GM18502 (cell line): ENCODE measurements around the gene SMIM15.

Experiments used
- ATAC-seq: cut with Tn5 transposase; IDR thresholded peaks from one replicate; pipeline ENCODE4 v1.9.1; 2021; ENCODE audit warnings: mild to moderate bottlenecking; ENCODE audit not compliant: unreplicated experiment, poor library complexity

SMIM15 gene

GRCh38 chr5:61162832-61163567 is 732 bp upstream of the SMIM15 start:
- no peak for ATAC-seq

- no peak for ATAC-seq
Observed at GRCh38 chr5:61160497-61160896, 1.8 kb downstream of the SMIM15 start.

- ATAC-seq: no peak
Observed at GRCh38 chr5:61159836-61160235, 2.4 kb downstream of the SMIM15 start.

- no peak for ATAC-seq
Observed at GRCh38 chr5:61159070-61159469, 3.2 kb downstream of the SMIM15 start.

- no peak for ATAC-seq
Observed at GRCh38 chr5:61151893-61152292, 10.4 kb downstream of the SMIM15 start.

- no peak for ATAC-seq
Observed at GRCh38 chr5:61148515-61148914, 13.8 kb downstream of the SMIM15 start.

- ATAC-seq: no peak
Observed at GRCh38 chr5:61142811-61143210, 19.5 kb downstream of the SMIM15 start.

GRCh38 chr5:61142391-61142790 is 19.9 kb downstream of the SMIM15 start:
- ATAC-seq: no peak

- ATAC-seq: no peak
Observed at GRCh38 chr5:61141801-61142200, 20.5 kb downstream of the SMIM15 start.

GRCh38 chr5:61139931-61140330 is 22.3 kb downstream of the SMIM15 start:
- no peak for ATAC-seq

- ATAC-seq: no peak
Observed at GRCh38 chr5:61139094-61139873, 23.0 kb downstream of the SMIM15 start.

GRCh38 chr5:61137835-61138234 is 24.4 kb downstream of the SMIM15 start:
- no peak for ATAC-seq

GRCh38 chr5:61132559-61132958 is 29.7 kb downstream of the SMIM15 start:
- ATAC-seq: no peak

- ATAC-seq: no peak
Observed at GRCh38 chr5:61130289-61130688, 32.0 kb downstream of the SMIM15 start.

- no peak for ATAC-seq
Observed at GRCh38 chr5:61123145-61123544, 39.1 kb downstream of the SMIM15 start.

- ATAC-seq: no peak
Observed at GRCh38 chr5:61120534-61120933, 41.7 kb downstream of the SMIM15 start.

GRCh38 chr5:61119066-61119465 is 43.2 kb downstream of the SMIM15 start:
- ATAC-seq: no peak

- ATAC-seq: no peak
Observed at GRCh38 chr5:61115968-61116367, 46.3 kb downstream of the SMIM15 start.

- ATAC-seq: no peak
Observed at GRCh38 chr5:61114441-61114840, 47.8 kb downstream of the SMIM15 start.
